NCI-H187 treated with DMSO at 0.1 percent for 48 hours (cell line): ENCODE data around the gene MAST3.

ENCODE experiments used
- DNase-seq: peaks from one replicate; lab custom pipeline; 2025; lab: John Stamatoyannopoulos, UW

MAST3 gene

GRCh38 chr19:18097217-18097992 is at the start of gene MAST3:
Gene MAST3 (plus strand): TSS chr19:18097778. CDS start chr19:18097793, 15 bp downstream.
- no peak for DNase-seq

GRCh38 chr19:18049385-18049784 is 48.2 kb upstream of the MAST3 start:
- no peak for DNase-seq

- no peak for DNase-seq
These were observed 45.7 kb upstream of the MAST3 start for GRCh38 chr19:18051887-18052286.

GRCh38 chr19:18053576-18054219 is 43.9 kb upstream of the MAST3 start:
- no peak for DNase-seq

- DNase-seq = no peak
These were observed 41.6 kb upstream of the MAST3 start for GRCh38 chr19:18055967-18056366.

- no peak for DNase-seq
These were observed 40.0 kb upstream of the MAST3 start for GRCh38 chr19:18057557-18057956.

- DNase-seq = no peak
These were observed 39.2 kb upstream of the MAST3 start for GRCh38 chr19:18058208-18059009.

GRCh38 chr19:18059297-18059696 is 38.3 kb upstream of the MAST3 start:
- no peak for DNase-seq

- no peak for DNase-seq
These were observed 37.7 kb upstream of the MAST3 start for GRCh38 chr19:18059902-18060301.

GRCh38 chr19:18060472-18060871 is 37.1 kb upstream of the MAST3 start:
- no peak for DNase-seq

GRCh38 chr19:18062028-18062427 is 35.5 kb upstream of the MAST3 start:
- DNase-seq = peak; percentile 62

- DNase-seq = no peak
These were observed 34.1 kb upstream of the MAST3 start for GRCh38 chr19:18063463-18063862.

- no peak for DNase-seq
These were observed 32.4 kb upstream of the MAST3 start for GRCh38 chr19:18065173-18065495.

GRCh38 chr19:18068395-18068794 is 29.2 kb upstream of the MAST3 start:
- DNase-seq = no peak

- no peak for DNase-seq
These were observed 28.2 kb upstream of the MAST3 start for GRCh38 chr19:18069383-18069782.

- DNase-seq = no peak
These were observed 27.4 kb upstream of the MAST3 start for GRCh38 chr19:18070181-18070580.

- DNase-seq = no peak
These were observed 25.2 kb upstream of the MAST3 start for GRCh38 chr19:18072335-18072734.

- no peak for DNase-seq
These were observed 24.4 kb upstream of the MAST3 start for GRCh38 chr19:18073197-18073596.

GRCh38 chr19:18074192-18074591 is 23.4 kb upstream of the MAST3 start:
- DNase-seq = no peak

GRCh38 chr19:18083929-18084684 is 13.5 kb upstream of the MAST3 start:
- DNase-seq = no peak

GRCh38 chr19:18085702-18086457 is 11.7 kb upstream of the MAST3 start:
- no peak for DNase-seq
